ENCODE results near the gene UNC93B1.

DNA sequence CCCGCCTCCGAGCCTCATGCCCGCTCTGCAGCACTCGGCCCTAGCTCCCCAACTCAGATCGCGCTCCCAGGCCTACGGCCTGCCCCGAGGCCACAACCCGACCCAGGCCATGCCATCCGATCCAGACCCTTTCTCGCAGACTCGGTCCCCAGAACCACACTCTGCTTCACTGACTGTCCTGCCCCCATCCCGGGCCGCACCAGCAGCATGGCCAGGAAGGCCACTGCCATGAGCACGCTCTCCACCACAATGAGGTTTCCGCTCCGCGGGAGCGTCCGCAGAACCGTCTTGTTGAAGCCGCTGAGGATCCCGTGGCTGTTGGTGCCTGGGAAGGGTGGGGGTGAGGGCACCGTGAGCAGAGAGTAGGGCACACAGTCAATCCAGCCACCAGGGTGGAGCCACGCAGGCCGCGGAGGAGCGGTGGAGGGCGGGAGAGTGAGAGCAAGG lies 6.4 kb downstream of the UNC93B1 start:
- TF ChIP-seq, protein P1, sequence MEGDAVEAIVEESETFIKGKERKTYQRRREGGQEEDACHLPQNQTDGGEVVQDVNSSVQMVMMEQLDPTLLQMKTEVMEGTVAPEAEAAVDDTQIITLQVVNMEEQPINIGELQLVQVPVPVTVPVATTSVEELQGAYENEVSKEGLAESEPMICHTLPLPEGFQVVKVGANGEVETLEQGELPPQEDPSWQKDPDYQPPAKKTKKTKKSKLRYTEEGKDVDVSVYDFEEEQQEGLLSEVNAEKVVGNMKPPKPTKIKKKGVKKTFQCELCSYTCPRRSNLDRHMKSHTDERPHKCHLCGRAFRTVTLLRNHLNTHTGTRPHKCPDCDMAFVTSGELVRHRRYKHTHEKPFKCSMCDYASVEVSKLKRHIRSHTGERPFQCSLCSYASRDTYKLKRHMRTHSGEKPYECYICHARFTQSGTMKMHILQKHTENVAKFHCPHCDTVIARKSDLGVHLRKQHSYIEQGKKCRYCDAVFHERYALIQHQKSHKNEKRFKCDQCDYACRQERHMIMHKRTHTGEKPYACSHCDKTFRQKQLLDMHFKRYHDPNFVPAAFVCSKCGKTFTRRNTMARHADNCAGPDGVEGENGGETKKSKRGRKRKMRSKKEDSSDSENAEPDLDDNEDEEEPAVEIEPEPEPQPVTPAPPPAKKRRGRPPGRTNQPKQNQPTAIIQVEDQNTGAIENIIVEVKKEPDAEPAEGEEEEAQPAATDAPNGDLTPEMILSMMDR (optimal IDR thresholded peaks at IDR 0.05 in 1 of 3, IDR thresholded peaks at IDR 0.05 in 1 of 3, conservative IDR thresholded peaks at IDR 0.05 in 1 of 3; ENCODE audit: extremely low read depth in 1 of 3, insufficient read depth in 2 of 3, low read length in 3 of 3), result no peak
- TF ChIP-seq EZH2 (IDR thresholded peaks at IDR 0.05; ENCODE audit: low read length), result no peak

Data from keratinocyte (primary cell).